CD4-positive, alpha-beta T cell treated with Interleukin-6 at 100 ng/mL for 8 hours (primary cell): Measurements from ENCODE around the gene RBM11.

Source experiments
- DNase-seq: peaks from one replicate; pipeline ENCODE4 v3.0.0-alpha.2; 2020; ENCODE audit warnings: mixed read lengths, low spot score

Gene RBM11

DNA sequence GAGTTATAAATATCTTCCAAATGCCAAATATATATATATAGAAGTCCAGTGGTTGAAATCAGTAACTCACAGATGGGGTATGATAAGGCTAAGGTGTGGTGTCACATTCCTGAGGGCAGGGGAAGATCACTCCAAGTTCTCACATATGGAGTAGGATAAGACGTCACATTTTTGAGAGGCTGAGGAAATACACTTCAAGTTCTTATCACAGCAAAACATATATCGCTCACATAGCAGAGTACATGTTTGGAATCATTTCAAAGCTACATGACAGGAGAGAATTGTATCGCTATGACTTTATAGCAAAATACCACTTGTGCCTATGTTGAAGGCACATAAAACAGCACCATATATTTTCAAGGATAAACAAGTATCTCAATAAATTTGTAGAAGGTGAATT, 55.1 kb downstream of the RBM11 start:
- no peak for DNase-seq

DNA sequence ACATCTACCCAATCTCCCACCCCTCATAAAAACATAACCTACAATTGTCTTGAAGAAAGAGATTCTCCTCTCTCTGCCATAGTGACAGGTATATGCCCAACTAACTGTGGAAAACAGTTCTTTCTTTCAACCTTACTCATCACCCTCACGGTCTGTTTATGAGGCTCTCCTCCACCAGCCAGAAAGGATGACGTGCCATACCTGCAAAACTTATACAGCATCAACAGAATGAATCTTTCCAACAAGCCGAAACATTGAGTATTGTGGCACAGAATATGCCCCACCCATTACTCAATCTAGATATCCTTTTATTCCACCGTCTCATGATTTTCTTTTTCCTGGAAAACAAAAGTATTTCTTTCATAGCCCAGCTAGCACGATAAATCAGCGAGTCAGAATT, 55.7 kb downstream of the RBM11 start:
- no peak for DNase-seq

DNA sequence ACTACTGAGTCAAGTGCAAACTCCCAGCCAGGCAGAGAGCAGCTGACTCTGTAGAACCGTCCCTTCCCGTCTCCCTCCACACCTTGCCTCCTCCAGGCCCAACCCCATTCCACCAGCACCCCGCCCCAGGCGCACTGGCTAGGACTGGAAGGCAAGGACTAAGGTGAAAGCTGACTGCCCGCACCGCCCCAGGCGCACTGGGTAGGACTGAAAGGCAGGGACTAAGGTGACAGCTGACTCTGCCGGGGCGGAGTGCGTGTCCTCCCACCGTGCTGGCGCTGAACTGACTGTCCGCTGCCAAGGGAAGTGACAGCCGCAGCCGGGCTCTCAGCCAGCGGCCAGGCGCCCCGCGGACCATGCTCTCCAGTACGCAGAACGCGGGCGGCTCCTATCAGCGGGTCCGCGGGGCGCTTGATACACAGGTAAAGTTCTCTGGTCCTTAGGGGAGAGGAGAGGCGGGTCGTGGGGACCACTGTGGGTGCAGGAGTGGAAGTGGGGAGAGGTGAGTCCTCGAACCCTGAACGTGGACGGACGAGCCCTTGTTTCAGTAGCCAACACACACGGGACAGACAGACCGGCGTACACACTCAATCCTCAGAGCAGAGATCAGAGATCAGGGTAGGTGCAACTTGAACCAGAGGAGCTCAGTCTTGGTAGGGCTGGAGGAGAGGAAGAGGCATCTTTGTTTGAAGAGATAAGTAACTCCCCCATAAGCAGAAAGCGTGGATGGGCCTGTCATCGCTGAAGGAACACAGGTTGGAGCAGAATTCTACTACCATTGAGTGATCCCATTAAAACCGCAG, 58.0 kb downstream of the RBM11 start:
- DNase-seq: no peak

DNA sequence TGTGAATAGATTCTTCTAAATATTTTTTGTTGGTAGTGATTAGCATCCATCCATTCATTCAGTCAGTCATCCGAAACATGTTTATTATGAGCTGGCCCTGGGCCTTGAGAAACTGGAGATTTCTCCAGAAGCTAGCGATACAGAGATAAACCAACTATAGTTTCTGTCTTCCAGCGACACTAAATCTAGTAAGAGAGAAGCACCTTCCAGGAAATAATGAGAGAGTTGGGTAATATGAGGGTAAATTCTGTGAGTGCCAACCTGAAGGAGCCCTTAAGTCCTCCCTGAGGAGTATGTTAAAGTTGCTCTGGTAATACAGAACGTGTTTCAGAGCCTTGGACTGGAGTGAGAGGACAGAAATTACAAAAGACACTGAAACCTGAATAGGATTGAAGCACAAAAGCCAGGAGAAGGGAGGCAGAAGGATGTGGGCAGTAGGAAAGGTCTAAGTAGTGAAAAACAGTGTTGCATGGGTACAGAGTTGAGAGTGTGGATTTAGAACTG, 59.8 kb downstream of the RBM11 start:
- DNase-seq: no peak
